GM19025 (cell line): ENCODE data around the gene SPAG9.

Experiments
- ATAC-seq: cut with Tn5 transposase; IDR thresholded peaks from one replicate; pipeline ENCODE4 v1.9.1; 2021; ENCODE audit warnings: mild to moderate bottlenecking, low read depth, moderate library complexity; ENCODE audit not compliant: unreplicated experiment

Gene SPAG9

GRCh38 chr17:51004249-51004648, 116.4 kb downstream of the SPAG9 start:
- ATAC-seq, result no peak

- no peak for ATAC-seq
Measured at GRCh38 chr17:51000835-51001638, 119.6 kb downstream of the SPAG9 start.

DNA sequence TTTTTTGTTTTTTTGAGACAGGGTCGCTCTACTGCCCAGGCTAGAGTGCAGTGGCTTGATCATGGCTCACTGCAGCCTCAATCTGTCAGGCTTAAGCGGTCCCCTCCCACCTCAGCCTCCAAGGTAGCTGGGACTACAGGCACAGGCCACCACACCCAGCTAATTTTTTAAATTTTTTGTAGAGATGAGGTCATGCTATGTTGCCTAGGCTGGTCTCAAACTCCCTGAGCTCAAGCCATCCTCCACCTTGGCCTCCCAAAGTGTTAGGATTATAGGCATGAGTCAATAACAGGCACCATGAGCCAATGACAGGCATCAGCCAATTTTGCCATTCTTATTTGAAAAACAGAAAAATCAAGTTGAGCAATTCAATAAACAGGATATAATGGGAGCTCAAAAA, 125.0 kb downstream of the SPAG9 start:
- ATAC-seq, result no peak

- no peak for ATAC-seq
Measured at GRCh38 chr17:50993544-50993943, 127.1 kb downstream of the SPAG9 start.

DNA sequence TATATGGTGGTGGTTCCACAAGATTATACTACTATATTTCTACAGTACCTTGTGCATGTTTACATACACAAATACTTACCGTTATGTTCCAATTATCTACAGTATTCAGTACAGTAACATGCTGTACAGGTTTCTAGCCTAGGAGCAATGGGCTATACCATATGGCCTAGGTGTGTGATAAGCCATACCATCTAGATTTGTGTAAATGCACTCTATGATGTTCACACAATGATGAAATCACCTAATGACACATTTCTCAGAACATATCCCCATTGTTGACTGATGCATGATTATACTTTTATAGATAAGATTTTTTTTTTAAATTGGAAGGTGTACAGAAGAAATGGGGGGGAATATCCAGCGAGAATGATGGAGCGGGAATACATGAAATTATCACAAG, 131.5 kb downstream of the SPAG9 start:
- ATAC-seq, result no peak

GRCh38 chr17:50988427-50988826, 132.2 kb downstream of the SPAG9 start:
- no peak for ATAC-seq

GRCh38 chr17:50986989-50987660, 133.5 kb downstream of the SPAG9 start:
- no peak for ATAC-seq

GRCh38 chr17:50981279-50981678, 139.4 kb downstream of the SPAG9 start:
- no peak for ATAC-seq

DNA sequence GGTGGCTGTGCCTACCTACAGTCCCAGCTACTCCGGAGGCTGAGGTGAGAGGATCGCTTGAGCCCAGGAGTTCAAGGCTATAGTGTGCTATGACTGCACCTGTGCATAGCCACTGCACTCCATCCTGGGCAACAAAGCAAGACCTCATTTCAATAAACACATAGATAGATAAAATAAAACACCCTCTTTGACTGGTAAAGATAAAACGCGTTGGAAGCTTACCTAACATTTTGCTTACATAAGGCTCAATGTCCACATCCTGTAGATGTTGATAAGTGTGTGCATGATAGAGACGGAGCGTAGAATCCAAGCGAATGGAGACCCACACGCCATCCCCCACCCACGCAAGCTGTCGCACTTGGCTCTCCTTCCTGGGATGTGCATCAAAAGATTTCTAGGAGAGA, 141.1 kb downstream of the SPAG9 start:
- no peak for ATAC-seq

DNA sequence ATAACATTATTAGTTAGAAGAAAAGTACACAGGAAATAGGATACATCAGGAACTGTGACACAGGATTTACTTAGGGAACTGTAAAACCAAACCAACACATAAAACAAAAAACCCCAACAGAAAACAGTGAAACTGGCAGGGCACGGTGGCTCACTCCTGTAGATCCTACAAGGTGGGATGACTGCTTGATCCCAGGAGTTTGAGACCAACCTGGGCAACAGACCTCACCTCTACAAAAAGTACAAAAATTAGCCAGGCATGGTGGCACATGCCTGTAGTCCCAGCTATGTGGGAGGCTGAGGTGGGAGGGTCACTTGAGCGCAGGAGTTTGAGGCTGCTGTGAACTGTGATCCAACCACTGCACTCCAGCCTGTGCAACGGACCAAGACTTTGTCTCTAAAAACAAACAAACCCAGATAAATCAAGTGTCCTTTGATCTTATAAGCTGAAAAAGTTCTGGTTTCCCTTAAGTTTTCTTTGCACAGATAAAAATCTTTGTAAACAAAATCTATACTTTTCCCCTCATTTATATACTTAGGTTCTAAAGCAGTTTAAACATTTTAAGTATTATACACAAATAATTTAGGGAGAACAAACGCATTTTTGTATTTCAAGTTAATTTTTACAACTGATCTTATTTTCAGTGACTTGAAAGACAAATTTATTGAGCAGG, 143.0 kb downstream of the SPAG9 start:
- no peak for ATAC-seq

- no peak for ATAC-seq
Measured at GRCh38 chr17:50976951-50977472, 143.7 kb downstream of the SPAG9 start.

- no peak for ATAC-seq
Measured at GRCh38 chr17:50973557-50974494, 146.8 kb downstream of the SPAG9 start.

- ATAC-seq, result no peak
Measured at GRCh38 chr17:50972577-50972976, 148.1 kb downstream of the SPAG9 start.

DNA sequence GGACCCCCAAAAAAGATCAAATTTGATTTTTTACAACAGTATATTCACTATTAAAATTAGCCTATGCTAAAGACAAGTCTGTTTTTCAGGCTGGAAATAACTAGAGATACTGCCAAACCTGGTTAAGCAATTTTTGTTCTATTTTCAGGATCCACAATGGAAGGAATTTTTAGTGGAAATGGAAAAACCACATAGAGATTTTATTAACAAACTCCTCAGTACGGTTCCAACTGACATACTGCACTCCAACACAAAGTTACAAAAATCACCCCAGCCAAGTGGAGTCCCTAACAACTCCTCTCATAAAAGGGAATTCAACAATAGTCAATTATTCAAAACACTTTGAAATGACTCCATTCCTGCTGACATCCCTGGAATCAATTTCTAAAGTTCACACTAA, 152.9 kb downstream of the SPAG9 start:
- ATAC-seq, result no peak

DNA sequence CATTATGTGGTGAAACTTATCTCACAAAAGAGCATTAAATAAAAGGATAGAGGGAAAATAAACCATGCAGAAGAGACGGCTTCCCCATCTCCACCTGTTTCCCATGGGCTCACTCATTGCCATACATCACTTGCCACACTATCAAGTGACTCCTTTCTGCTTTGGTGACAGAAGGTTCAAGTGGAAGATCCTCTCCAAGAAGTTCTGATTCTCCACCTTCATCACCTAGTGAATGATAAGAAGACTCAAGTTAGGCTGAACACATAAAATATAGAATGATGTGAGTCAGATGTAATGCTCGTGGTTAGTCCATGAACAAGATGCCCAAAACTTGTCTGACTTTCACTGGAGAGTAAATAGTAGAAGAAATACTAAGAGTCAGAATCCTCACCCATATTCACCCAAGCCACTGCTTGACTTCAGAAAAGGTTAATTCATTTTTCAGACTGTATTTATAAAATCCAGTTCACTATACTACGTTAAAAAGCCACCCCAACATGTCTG, 154.5 kb downstream of the SPAG9 start:
- no peak for ATAC-seq

GRCh38 chr17:50963139-50963538, 157.5 kb downstream of the SPAG9 start:
- no peak for ATAC-seq

DNA sequence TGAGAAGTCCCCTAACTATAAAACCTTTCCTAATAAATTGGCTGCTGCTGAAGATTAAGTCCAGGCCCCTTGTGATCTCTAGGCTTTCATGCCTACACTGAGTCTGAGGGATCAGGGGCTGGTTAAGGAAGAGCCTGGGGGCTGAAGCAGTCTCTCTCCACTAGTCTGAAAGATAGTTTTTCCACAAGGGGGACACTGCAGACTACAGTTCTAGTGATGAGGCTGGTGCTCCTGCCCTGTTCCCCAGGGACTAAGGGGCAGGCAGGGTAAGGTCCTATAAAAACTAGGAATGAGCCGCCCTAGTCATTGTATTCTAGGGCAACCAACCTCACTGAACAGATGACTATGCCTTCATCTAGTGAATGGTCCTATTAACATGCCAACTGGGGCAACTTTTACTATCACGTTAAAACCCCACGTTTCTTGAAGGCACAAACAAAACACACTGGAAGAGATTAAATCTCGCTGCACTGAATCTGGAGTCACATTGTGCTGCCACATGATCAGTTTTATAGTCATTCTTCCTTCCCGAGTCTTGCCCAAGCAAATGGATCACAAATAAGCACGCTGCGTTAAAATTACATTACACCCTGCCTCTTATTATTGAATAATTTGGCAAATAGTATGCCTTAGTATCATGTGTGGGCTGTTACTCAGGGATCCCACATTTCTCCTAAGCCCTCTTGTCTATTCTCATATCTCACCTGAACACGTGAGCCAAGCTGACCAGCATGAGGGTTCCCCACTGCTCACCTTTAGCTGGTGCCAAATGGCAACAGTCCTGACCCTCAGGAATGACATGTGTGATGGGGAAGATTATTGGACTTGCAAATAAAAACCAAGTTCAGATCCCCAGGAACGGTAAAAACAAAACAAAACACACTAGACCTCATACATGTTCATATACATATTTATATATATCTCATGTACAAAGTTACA, 159.1 kb downstream of the SPAG9 start:
- no peak for ATAC-seq

DNA sequence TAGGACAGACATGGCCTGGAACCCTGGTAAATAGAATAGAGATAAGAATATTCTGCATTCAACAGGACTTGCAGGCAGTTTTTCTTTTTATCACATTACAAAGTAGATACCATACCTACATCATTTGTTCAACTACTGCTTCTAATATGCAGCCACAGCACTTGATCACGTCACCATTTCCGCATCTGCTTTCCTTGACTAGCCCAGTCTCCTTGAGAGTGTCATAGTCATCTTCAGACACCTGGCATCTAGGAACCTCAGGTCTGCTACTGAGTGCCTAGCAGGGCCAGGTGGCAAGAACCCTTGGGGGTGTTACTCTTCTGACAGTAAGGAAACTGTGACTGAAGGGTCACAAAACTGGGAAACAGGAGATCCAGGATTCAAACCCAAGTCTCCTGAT, 161.3 kb downstream of the SPAG9 start:
- no peak for ATAC-seq
